Psoas muscle (tissue), 8 donors: ENCODE data around the gene SLA2. TPM values are rescaled to one million over a fixed set of nuclear protein-coding genes. Genes with fewer than 3 reads are reported as not detected.

Experiments used
- ATAC-seq, 4 donors: fragments of 200-7000 bp; cut with Tn5 transposase; one replicate each; pipeline ENCODE4 v1.9.1; 2020; ENCODE audit warnings: moderate library complexity in 3 of 4, mild to moderate bottlenecking in 2 of 4
- DNase-seq, 2 donors: peaks; one replicate each; pipeline ENCODE4 v3.0.0-alpha.2; 2020
- H3K27ac ChIP-seq: fragments of 200-600 bp; one replicate; pipeline ENCODE4 v1.8.0; 2022
- H3K27me3 ChIP-seq, 3 donors: fragments of 200-600 bp in 1 of 3; one replicate each; pipeline versions ENCODE4 v1.6.1 to v1.8.0; 2013 to 2022; ENCODE audit warnings: low read length in 2 of 3, mild to moderate bottlenecking in 2 of 3, moderate library complexity in 1 of 3; ENCODE audit not compliant: insufficient read depth in 3 of 3
- H3K36me3 ChIP-seq, 2 donors: fragments of 200-600 bp in 1 of 2; one replicate each; pipeline versions ENCODE4 v1.6.1 to v1.8.0; 2013 to 2022; ENCODE audit warnings: low read depth in 1 of 2, mild to moderate bottlenecking in 1 of 2, moderate library complexity in 1 of 2; ENCODE audit not compliant: insufficient read depth in 1 of 2
- H3K4me1 ChIP-seq: fragments of 200-600 bp; one replicate; pipeline ENCODE4 v1.8.0; 2022
- H3K4me3 ChIP-seq: fragments of 200-600 bp; one replicate; pipeline ENCODE4 v1.8.0; 2022; ENCODE audit warnings: mild to moderate bottlenecking
- H3K9me3 ChIP-seq: fragments of 200-600 bp; one replicate; pipeline ENCODE4 v1.8.0; 2022
- CTCF ChIP-seq: fragments of 200-600 bp; IDR thresholded peaks from one replicate; pipeline ENCODE4 v1.8.0; 2022; ENCODE audit warnings: antibody characterized with exemption
- WGBS, 3 donors: extraction: QIAGEN DNeasy Blood & Tissue Kit; methylation state at CpG; one replicate each; pipeline versions ENCODE4 v1.1.6 to v1.1.7; 2013; 5-methylcytosine and 5-hydroxymethylcytosine counted together
- intact Hi-C, 2 donors: fragments of 100-400 bp; cut with DNase I; formaldehyde crosslinking; loops; one replicate each; pipeline versions ENCODE4 v1.11.0 to v1.14.2; 2022
- polyA plus RNA-seq, 3 donors: library from polyadenylated mRNA; stranded (reverse); fragments of 200-250 nt; gene quantifications; one replicate each; pipeline ENCODE4 v1.2.3, GENCODE V29; 2013
- total RNA-seq, 4 donors: library from RNA; stranded (reverse); fragmentation: NEBNext Ultra II Directional in 2 of 4; extraction: Animal tissue kit (Norgen Biotek cat#: 25700) in 2 of 4; gene quantifications; one replicate each; pipeline versions ENCODE4 v1.2.1 to v1.2.4, GENCODE V29; 2021 to 2023
- donor health status: healthy with polysubstance abuse.
- donor health status: DM: no; HTN: no; CAD: no; lungs with moderate emphysema.
- donor health status: Bipolar disorder and iron deficiency.
- donor health status: healthy.
- donor health status: DM: yes; HTN: yes; CAD: no.
- donor health status: DM: no; HTN: no; CAD: no.
- donor health status: DM: no; HTN: no; CAD: no.
- donor health status: DM: yes; HTN: yes; CAD: no.

SLA2 gene
- total and polyA plus RNA-seq, 7 donors = 0.03 to 0.34 (median 0.12) TPM

GRCh38 chr20:36573798-36574365 lies 72.1 kb downstream of the SLA2 start:
- intact Hi-C loops = no loop called here
- Histone ChIP-seq H3K27me3 (peaks cover 0 to 40% (median 4%) of the 10 kb centered on the region in 3 donors), H3K36me3 (no peaks in the 10 kb centered on the region), H3K9me3 (no peaks in the 10 kb centered on the region), H3K4me1 (peaks cover 9% of the 10 kb centered on the region), H3K27ac (peak overlapping the region; percentile 76), H3K4me3 (peak overlapping the region; percentile 82)
- TF ChIP-seq CTCF = no peak
- peak in 3 of 4 donors; percentile 19 to 31 (median 22) for ATAC-seq
- peak; percentile 46 to 65 for DNase-seq
- 0 to 1% (median 1%) methylated on average over 32 to 53 of the region's 53 CpGs for WGBS, 3 donors

- no peak for TF ChIP-seq CTCF
- Histone ChIP-seq H3K27me3 (peaks cover 0 to 34% (median 4%) of the 10 kb centered on the region in 3 donors), H3K4me3 (peak within 1 kb of the TSS; percentile 82), H3K27ac (peak within 1 kb of the TSS; percentile 76), H3K36me3 (no peaks in the 10 kb centered on the region), H3K4me1 (peaks cover 9% of the 10 kb centered on the region), H3K9me3 (no peaks in the 10 kb centered on the region)
- intact Hi-C loops = no loop called here
- 3 to 8% (median 5%) methylated on average over 30 to 80 of the region's 80 CpGs for WGBS, 3 donors
- ATAC-seq = peak; percentile 74 to 82 (median 78)
- DNase-seq = peak; percentile 83 to 85
Measured at GRCh38 chr20:36573103-36573797, 72.7 kb downstream of the SLA2 start, which contains the start of gene TGIF2. TGIF2 (plus strand) TSS chr20:36573597; CDS start chr20:36578775, 5,178 bp downstream.

GRCh38 chr20:36572701-36573102 lies 73.3 kb downstream of the SLA2 start:
- intact Hi-C loops = no loop called here
- Histone ChIP-seq H3K36me3 (no peaks in the 10 kb centered on the region), H3K27ac (peak overlapping the region; percentile 76), H3K4me1 (peaks cover 9% of the 10 kb centered on the region), H3K9me3 (no peaks in the 10 kb centered on the region), H3K27me3 (peaks cover 0 to 34% (median 4%) of the 10 kb centered on the region in 3 donors), H3K4me3 (peak overlapping the region; percentile 82)
- DNase-seq (no peak), ATAC-seq (peak in 2 of 4 donors; percentile 29 to 30)
- TF ChIP-seq CTCF = no peak
- WGBS, 3 donors = 24 to 27% (median 27%) methylated on average over 20 of the region's 20 CpGs

GRCh38 chr20:36571564-36572504 lies 74.2 kb downstream of the SLA2 start:
- H3K36me3 ChIP-seq = no peaks in the 10 kb centered on the region
- H3K27ac ChIP-seq = no peak overlapping the region
- DNase-seq (no peak), ATAC-seq (no peak)
- peaks cover 0 to 28% (median 4%) of the 10 kb centered on the region in 3 donors for H3K27me3 ChIP-seq
- no peaks in the 10 kb centered on the region for H3K9me3 ChIP-seq
- peaks cover 9% of the 10 kb centered on the region for H3K4me1 ChIP-seq
- no peak for TF ChIP-seq CTCF
- WGBS, 3 donors = 72 to 75% (median 73%) methylated on average over 17 of the region's 17 CpGs
- no peak overlapping the region for H3K4me3 ChIP-seq
- intact Hi-C loops = no loop called here
